Ishikawa (cell line): ENCODE results near the gene ARHGAP26.

Source experiments
- CREB1 ChIP-seq: IDR thresholded peaks from 2 replicates; pipeline ENCODE4 v1.6.1; 2012; ENCODE audit warnings: low read depth
- FOXM1 ChIP-seq: IDR thresholded peaks from 2 replicates; pipeline ENCODE4 v1.6.1; 2012; ENCODE audit warnings: low read depth, borderline replicate concordance
- RAD21 ChIP-seq: IDR thresholded peaks from 2 replicates; pipeline ENCODE4 v1.6.1; 2012; ENCODE audit warnings: low read depth
- REST ChIP-seq: IDR thresholded peaks from 2 replicates; pipeline ENCODE4 v1.6.1; 2012; ENCODE audit warnings: low read depth, mild to moderate bottlenecking
- TAF1 ChIP-seq: IDR thresholded peaks from 2 replicates; pipeline ENCODE4 v1.6.1; 2012; ENCODE audit warnings: low read depth, mild to moderate bottlenecking
- TCF12 ChIP-seq: IDR thresholded peaks from 2 replicates; pipeline ENCODE4 v1.6.1; 2012; ENCODE audit warnings: low read depth
- USF1 ChIP-seq: IDR thresholded peaks from 2 replicates; pipeline ENCODE4 v1.6.1; 2012

GRCh38 chr5:143151056-143151700 is 381.0 kb downstream of the ARHGAP26 start:
- TF ChIP-seq TAF1 (no peak), RAD21 (no peak), USF1 (no peak), CREB1 (no peak), REST (no peak), FOXM1 (no peak), TCF12 (no peak)
